Measurements from ENCODE around the gene NCOA4.
A peak's percentile ranks its signal among the peaks of the same experiment; 100 is the strongest.
"Not testable (repeated sequence)": the region's sequence is repeated elsewhere in the genome, so short reads cannot be mapped to it uniquely, and the experiment has no call there.

Gene NCOA4

GRCh38 chr10:45983538-45984186 lies 46.8 kb downstream of the NCOA4 start:
- not testable (repeated sequence) for DNase-seq (ENCODE audit: low spot score)

DNA sequence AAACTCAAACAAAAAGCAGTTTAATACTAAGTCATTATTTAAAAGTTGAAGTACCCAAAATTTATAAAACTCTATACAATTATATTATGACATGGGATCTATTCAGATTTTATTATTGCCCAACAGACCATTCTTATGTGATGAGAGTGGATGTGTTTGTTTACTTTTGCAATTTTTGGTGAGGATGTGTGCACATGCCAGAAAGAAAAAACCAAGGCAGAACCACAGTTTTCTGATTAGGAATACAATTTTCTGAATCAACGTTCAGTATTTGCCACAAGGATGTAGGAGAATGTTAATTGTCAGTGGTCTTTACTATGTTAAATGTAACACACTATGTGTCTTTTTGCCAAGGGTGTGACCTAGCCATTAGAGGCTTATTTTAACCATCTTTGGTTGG lies 49.1 kb downstream of the NCOA4 start:
- DNase-seq (ENCODE audit: low spot score): not testable (repeated sequence)

DNA sequence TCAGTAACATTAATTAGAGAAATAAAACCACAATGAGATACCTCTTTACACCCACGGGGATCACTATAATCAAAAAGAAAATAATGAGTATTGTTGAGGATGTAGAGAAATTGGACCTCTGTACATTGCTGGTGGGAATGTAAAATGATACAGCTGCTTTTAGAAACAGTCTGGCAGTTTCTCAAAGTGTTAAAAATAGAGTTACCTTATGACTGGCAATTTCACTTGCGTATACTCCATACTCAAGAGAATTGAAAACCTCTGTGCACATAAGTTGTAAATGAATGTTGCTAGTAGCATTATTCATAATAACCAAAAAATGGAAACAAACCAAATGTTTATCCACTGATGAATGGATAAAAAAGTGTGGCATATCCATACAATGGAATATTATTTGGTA lies 51.9 kb downstream of the NCOA4 start:
- not testable (repeated sequence) for DNase-seq (ENCODE audit: low spot score)

DNA sequence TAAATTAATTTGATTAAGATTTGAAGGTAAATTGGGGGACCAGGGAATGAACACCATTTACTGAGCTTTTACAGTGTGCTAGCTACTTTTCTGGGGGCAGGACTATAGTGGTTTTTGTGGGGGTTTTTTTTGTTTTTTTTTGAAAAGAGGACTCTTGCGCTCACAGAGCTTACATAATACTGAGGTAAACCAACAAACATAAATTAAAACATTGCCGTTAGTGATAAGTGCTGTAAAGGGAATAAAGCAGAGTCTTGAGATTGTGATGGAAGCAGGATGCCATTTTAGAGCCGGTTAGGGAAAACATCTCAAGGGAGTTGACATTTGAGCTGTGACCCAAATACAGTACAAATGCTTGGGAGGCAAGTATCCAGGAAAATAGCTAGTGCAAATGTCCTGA lies 56.4 kb downstream of the NCOA4 start:
- DNase-seq (ENCODE audit: low spot score): not testable (repeated sequence)

DNA sequence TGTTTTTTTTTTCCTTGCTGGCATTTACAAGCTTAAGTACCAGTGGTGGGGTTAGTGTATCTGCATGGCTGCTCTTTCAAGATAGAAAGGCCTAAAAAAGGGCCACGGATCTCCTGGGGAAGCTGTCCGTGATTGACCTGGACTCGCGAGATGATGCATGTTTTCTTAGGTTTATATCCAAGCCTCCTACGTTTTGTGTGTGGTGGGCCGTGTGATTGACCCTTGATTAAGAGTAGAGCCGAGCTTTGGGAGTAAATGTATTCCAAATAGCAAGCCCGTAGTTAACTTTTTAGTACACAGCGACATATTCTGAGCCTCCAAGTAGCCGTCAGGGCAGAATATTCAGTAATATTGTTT lies 57.6 kb downstream of the NCOA4 start:
- DNase-seq (ENCODE audit: low spot score): peak; percentile 4

- DNase-seq (ENCODE audit: low spot score): peak; percentile 72
These were observed 58.2 kb downstream of the NCOA4 start, which contains the start of gene TIMM23 for GRCh38 chr10:45972106-45972812. TSS of gene TIMM23 (plus strand) at chr10:45972489. CDS start at chr10:45972625, 136 bp downstream.

DNA sequence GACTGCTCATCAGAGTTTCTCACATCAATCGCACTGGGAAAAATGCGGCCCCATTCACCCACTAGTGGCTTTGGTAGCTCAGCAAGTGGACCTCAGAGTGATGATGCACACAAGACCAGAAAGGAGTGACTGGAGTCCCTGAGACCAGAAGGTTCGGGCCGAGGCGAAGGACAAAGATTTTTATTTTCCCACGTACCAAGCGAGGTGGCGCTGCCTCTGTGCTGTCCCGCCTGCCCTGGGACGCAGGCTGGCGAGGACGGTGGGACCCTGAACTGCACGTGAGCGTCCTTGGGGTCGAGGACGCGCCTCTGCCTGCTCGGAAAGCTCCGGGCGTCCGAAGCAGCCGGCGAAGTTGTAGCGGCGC lies 58.7 kb downstream of the NCOA4 start:
- DNase-seq (ENCODE audit: low spot score): peak; percentile 7

DNA sequence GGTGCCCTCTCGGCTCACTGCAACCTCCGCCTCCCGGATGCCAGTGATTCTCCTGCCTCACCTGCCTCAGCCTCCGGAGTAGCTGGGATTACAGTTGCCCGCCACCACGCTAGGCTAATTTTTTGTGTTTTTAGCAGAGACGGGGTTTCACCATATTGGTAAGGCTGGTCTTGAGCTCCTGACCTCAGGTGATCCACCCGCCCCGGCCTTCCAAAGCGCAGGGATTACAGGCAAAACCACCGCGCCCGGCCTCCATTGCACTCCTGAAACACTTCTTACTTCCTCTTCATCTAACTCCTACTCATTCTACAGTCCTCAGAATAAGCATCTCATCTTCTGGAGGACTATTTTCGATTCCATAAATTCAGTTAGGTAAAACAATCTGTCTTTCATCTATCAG lies 59.4 kb downstream of the NCOA4 start:
- DNase-seq (ENCODE audit: low spot score): not testable (repeated sequence)

- not testable (repeated sequence) for DNase-seq (ENCODE audit: low spot score)
These were observed 67.6 kb downstream of the NCOA4 start for GRCh38 chr10:45962686-45963452.

DNA sequence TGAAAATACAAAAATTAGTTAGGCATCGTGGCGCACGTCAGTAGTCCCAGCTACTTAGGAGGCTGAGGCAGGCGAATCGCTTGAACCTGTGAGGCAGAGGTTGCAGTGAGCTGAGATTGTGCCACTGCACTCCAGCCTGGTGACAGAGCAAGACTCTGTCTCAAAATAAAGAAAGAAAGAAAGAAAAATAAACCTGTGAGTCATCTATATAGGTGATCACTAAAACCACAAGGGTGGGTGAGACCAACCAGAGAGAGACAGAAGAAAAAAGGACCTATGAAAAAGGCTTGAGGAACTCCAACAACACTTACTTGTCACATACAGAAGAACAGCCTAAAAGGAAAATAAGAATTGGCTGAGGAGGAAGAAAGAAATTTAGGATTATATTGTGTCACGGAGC lies 72.5 kb downstream of the NCOA4 start:
- not testable (repeated sequence) for DNase-seq (ENCODE audit: low spot score)

- not testable (repeated sequence) for DNase-seq (ENCODE audit: low spot score)
These were observed 73.8 kb downstream of the NCOA4 start for GRCh38 chr10:45956634-45957033.
